Measurements from ENCODE around the gene AGAP2. TPM values are rescaled to one million over a fixed set of nuclear protein-coding genes. Genes with fewer than 3 reads are reported as not detected.

The AGAP2 gene
- total and polyA plus RNA-seq, 8 donors, result 0.24 to 3.0 (median 0.79) TPM

- WGBS, 2 donors, result 73 to 87% methylated on average over 3 of the region's 3 CpGs
- peak overlapping the region in 1 of 4 donors; percentile 65 for H3K4me3 ChIP-seq
- no peak for FAIRE-seq
Measured at GRCh38 chr12:57746025-57746424, 7.5 kb upstream of the AGAP2 start.

GRCh38 chr12:57745485-57745881 is 6.9 kb upstream of the AGAP2 start:
- Histone ChIP-seq H3K9me3 (no peaks in the 10 kb centered on the region), H3K27me3 (no peaks in the 10 kb centered on the region), H3K27ac (peak overlapping the region; percentile 86 to 95 (median 91)), H3K4me3 (peak overlapping the region; percentile 62 to 69 (median 66)), H3K36me3 (peaks cover 0 to 23% (median 14%) of the 10 kb centered on the region in 3 donors), H3K4me1 (peaks cover 0 to 8% (median 0%) of the 10 kb centered on the region in 3 donors)
- no peak for FAIRE-seq
- no peak for TF ChIP-seq CTCF (IDR thresholded peaks at IDR 0.05)
- ATAC-seq, result peak; percentile 3 to 11 (median 4)
- WGBS, 2 donors, result 33% methylated on average over 8 of the region's 8 CpGs
- intact Hi-C loops (cut with DNase I), result no loop called here
- DNase-seq, result peak in 1 of 6 donors; percentile 35

More at GRCh38 chr12:57746025-57746424, 7.5 kb upstream of the AGAP2 start:
- Histone ChIP-seq H3K4me1 (peaks cover 0 to 10% (median 0%) of the 10 kb centered on the region in 3 donors), H3K27me3 (no peaks in the 10 kb centered on the region), H3K27ac (no peak overlapping the region), H3K9me3 (no peaks in the 10 kb centered on the region), H3K36me3 (peaks cover 0 to 25% (median 14%) of the 10 kb centered on the region in 3 donors)
- DNase-seq (no peak), ATAC-seq (no peak)
- intact Hi-C loops (cut with DNase I), result no loop called here
- no peak for TF ChIP-seq CTCF (IDR thresholded peaks at IDR 0.05)

GRCh38 chr12:57744777-57745484 is 6.4 kb upstream of the AGAP2 start, which contains the start of gene TSPAN31:
Gene TSPAN31 (plus strand): TSS chr12:57745039. CDS start chr12:57745155, 116 bp downstream.
- Histone ChIP-seq H3K9me3 (no peaks in the 10 kb centered on the region), H3K27me3 (no peaks in the 10 kb centered on the region), H3K4me3 (peak within 1 kb of the TSS; percentile 62 to 69 (median 66)), H3K27ac (peak within 1 kb of the TSS; percentile 86 to 95 (median 91)), H3K4me1 (peaks cover 0 to 8% (median 0%) of the 10 kb centered on the region in 3 donors), H3K36me3 (peaks cover 0 to 19% (median 14%) of the 10 kb centered on the region in 3 donors)
- peak; percentile 87 to 98 (median 96) for DNase-seq
- TF ChIP-seq CTCF (IDR thresholded peaks at IDR 0.05), result no peak
- FAIRE-seq, result peak; percentile 82
- intact Hi-C loops (cut with DNase I), result no loop called here
- ATAC-seq, result peak; percentile 97
- 0% methylated on average over 29 of the region's 29 CpGs for WGBS, 2 donors

- 5 to 6% methylated on average over 21 of the region's 21 CpGs for WGBS, 2 donors
Measured at GRCh38 chr12:57744194-57744776, 5.7 kb upstream of the AGAP2 start.

More at GRCh38 chr12:57744194-57744776, 5.7 kb upstream of the AGAP2 start:
- intact Hi-C loops (cut with DNase I), result no loop called here
- no peak for TF ChIP-seq CTCF (IDR thresholded peaks at IDR 0.05)
- DNase-seq, result peak in 4 of 6 donors; percentile 69 to 82 (median 75)
- FAIRE-seq, result no peak
- peaks cover 0 to 8% (median 0%) of the 10 kb centered on the region in 3 donors for H3K4me1 ChIP-seq
- H3K27ac ChIP-seq, result peak overlapping the region; percentile 86 to 95 (median 91)
- H3K9me3 ChIP-seq, result no peaks in the 10 kb centered on the region
- H3K27me3 ChIP-seq, result no peaks in the 10 kb centered on the region
- peak; percentile 72 to 76 (median 76) for ATAC-seq
- H3K4me3 ChIP-seq, result peak overlapping the region; percentile 23 to 68 (median 64)
- peaks cover 0 to 19% (median 12%) of the 10 kb centered on the region in 3 donors for H3K36me3 ChIP-seq
